Glomerular visceral epithelial cell (primary cell): ENCODE measurements around the gene MYL12B.
"Not testable (repeated sequence)": the region's sequence is repeated elsewhere in the genome, so short reads cannot be mapped to it uniquely, and the experiment has no call there.

Experiments used
- DNase-seq: peaks from one replicate; pipeline ENCODE4 v3.0.0-alpha.2; 2016; ENCODE audit errors: extremely low spot score

The MYL12B gene

GRCh38 chr18:3297025-3297984, 35.4 kb downstream of the MYL12B start:
- peak; percentile 98 for DNase-seq

GRCh38 chr18:3304832-3305231, 42.9 kb downstream of the MYL12B start:
- no peak for DNase-seq

- DNase-seq: peak; percentile 82
Measured at GRCh38 chr18:3305354-3305762, 43.4 kb downstream of the MYL12B start.

- DNase-seq: peak; percentile 33
Measured at GRCh38 chr18:3305933-3306332, 44.0 kb downstream of the MYL12B start.

GRCh38 chr18:3306391-3306790, 44.5 kb downstream of the MYL12B start:
- DNase-seq: no peak

- no peak for DNase-seq
Measured at GRCh38 chr18:3313685-3314084, 51.8 kb downstream of the MYL12B start.

GRCh38 chr18:3315344-3315743, 53.4 kb downstream of the MYL12B start:
- DNase-seq: not testable (repeated sequence)

GRCh38 chr18:3319399-3319798, 57.5 kb downstream of the MYL12B start:
- no peak for DNase-seq

- DNase-seq: no peak
Measured at GRCh38 chr18:3319894-3320454, 58.0 kb downstream of the MYL12B start.

- peak; percentile 93 for DNase-seq
Measured at GRCh38 chr18:3321133-3321812, 59.3 kb downstream of the MYL12B start.

GRCh38 chr18:3323900-3324299, 62.0 kb downstream of the MYL12B start:
- DNase-seq: no peak
